Breast epithelium (tissue), 4 donors: ENCODE data around the gene CGREF1. TPM values are rescaled to one million over a fixed set of nuclear protein-coding genes. Genes with fewer than 3 reads are reported as not detected.

Source experiments
- DNase-seq, 2 donors: peaks; one replicate each; pipeline ENCODE4 v3.0.0-alpha.2; 2019; ENCODE audit warnings: low spot score in 2 of 2
- H3K27ac ChIP-seq, 2 donors: fragments of 200-600 bp; sonication (generic) in 1 of 2; one replicate each; pipeline ENCODE4 v1.5.1; 2016 to 2019; ENCODE audit warnings: mild to moderate bottlenecking in 1 of 2
- H3K27me3 ChIP-seq, 2 donors: fragments of 200-600 bp; sonication (generic) in 1 of 2; one replicate each; pipeline versions ENCODE4 v1.5.1 to v1.6.0; 2017 to 2019; ENCODE audit warnings: control low read depth in 1 of 2, mild to moderate bottlenecking in 1 of 2
- H3K36me3 ChIP-seq: fragments of 200-600 bp; one replicate; pipeline ENCODE4 v1.5.1; 2019
- H3K4me1 ChIP-seq, 2 donors: fragments of 200-600 bp; sonication (generic); one replicate each; pipeline ENCODE4 v1.5.1; 2016 to 2019; ENCODE audit warnings: control low read depth in 1 of 2
- H3K4me3 ChIP-seq, 3 donors: fragments of 200-600 bp; sonication (generic); 1 replicate in 2 of 3; 2 replicates in 1 of 3; pipeline ENCODE4 v1.5.1; 2016 to 2019; ENCODE audit warnings: mild to moderate bottlenecking in 3 of 3, moderate library complexity in 2 of 3
- H3K9me3 ChIP-seq, 2 donors: fragments of 200-600 bp; sonication (generic) in 1 of 2; one replicate each; pipeline ENCODE4 v1.5.1; 2016 to 2019; ENCODE audit warnings: control low read depth in 1 of 2
- CTCF ChIP-seq, 3 donors: fragments of 450-650 bp; IDR thresholded peaks; one replicate each; pipeline ENCODE4 v1.5.1; 2016 to 2017; ENCODE audit warnings: antibody characterized with exemption in 3 of 3, mild to moderate bottlenecking in 3 of 3, moderate library complexity in 3 of 3
- POLR2A ChIP-seq: fragments of 450-650 bp; IDR thresholded peaks from one replicate; pipeline ENCODE4 v1.6.1; 2016; ENCODE audit warnings: antibody characterized with exemption, mild to moderate bottlenecking, moderate library complexity
- POLR2AphosphoS5 ChIP-seq, 3 donors: sonication (generic); formaldehyde crosslinking; IDR thresholded peaks; one replicate each; pipeline ENCODE4 v1.6.1; 2017; ENCODE audit warnings: antibody characterized with exemption in 3 of 3
- intact Hi-C: fragments of 100-400 bp; cut with DNase I; formaldehyde crosslinking; loops from one replicate; pipeline ENCODE4 v1.15.1; 2023; ENCODE audit warnings: low total_unique reads
- total RNA-seq, 3 donors: library from RNA; depleted of rRNA; stranded (reverse); fragments of >200 nt; gene quantifications; one replicate each; pipeline ENCODE4 v1.1.0, GENCODE V29; 2016

CGREF1 gene
- total RNA-seq, 3 donors from 2014 or later: 3.2 to 16.4 (median 3.4) TPM

- intact Hi-C loops: loop anchor here (10.0 kb wide), 1 partner anchor 205 kb away; the partner anchor contains the start of gene UCN
- no peak overlapping the region for H3K4me3 ChIP-seq
- peaks cover 0 to 4% of the 10 kb centered on the region in 2 donors for H3K4me1 ChIP-seq
- TF ChIP-seq POLR2AphosphoS5 (IDR thresholded peaks at IDR 0.05): no peak
- no peak for TF ChIP-seq POLR2A
- TF ChIP-seq CTCF (IDR thresholded peaks at IDR 0.05): no peak
- no peaks in the 10 kb centered on the region for H3K27me3 ChIP-seq
- DNase-seq: no peak
- no peaks in the 10 kb centered on the region for H3K36me3 ChIP-seq
- no peak overlapping the region for H3K27ac ChIP-seq
- no peaks in the 10 kb centered on the region for H3K9me3 ChIP-seq
Observed at GRCh38 chr2:27099334-27099955, 19.5 kb downstream of the CGREF1 start.

- Histone ChIP-seq H3K27me3 (no peaks in the 10 kb centered on the region), H3K36me3 (no peaks in the 10 kb centered on the region), H3K4me3 (no peak overlapping the region), H3K4me1 (peaks cover 0 to 4% of the 10 kb centered on the region in 2 donors), H3K9me3 (no peaks in the 10 kb centered on the region), H3K27ac (no peak overlapping the region)
- intact Hi-C loops: loop anchor here (10.0 kb wide), 1 partner anchor 207 kb away; the partner anchor contains the start of gene UCN
- no peak for DNase-seq
- no peak for TF ChIP-seq POLR2A
- no peak for TF ChIP-seq CTCF (IDR thresholded peaks at IDR 0.05)
- TF ChIP-seq POLR2AphosphoS5 (IDR thresholded peaks at IDR 0.05): no peak
Observed at GRCh38 chr2:27097341-27097740, 21.6 kb downstream of the CGREF1 start.

GRCh38 chr2:27096748-27097297 is 22.1 kb downstream of the CGREF1 start:
- H3K27ac ChIP-seq: no peak overlapping the region
- DNase-seq: no peak
- intact Hi-C loops: loop anchor here (10.0 kb wide), 1 partner anchor 208 kb away; the partner anchor contains the start of gene UCN
- H3K4me1 ChIP-seq: peaks cover 0 to 4% of the 10 kb centered on the region in 2 donors
- H3K9me3 ChIP-seq: no peaks in the 10 kb centered on the region
- no peak overlapping the region for H3K4me3 ChIP-seq
- no peaks in the 10 kb centered on the region for H3K36me3 ChIP-seq
- TF ChIP-seq CTCF (IDR thresholded peaks at IDR 0.05) (no peak), POLR2A (no peak), POLR2AphosphoS5 (IDR thresholded peaks at IDR 0.05) (no peak)
- H3K27me3 ChIP-seq: no peaks in the 10 kb centered on the region

GRCh38 chr2:27095745-27096651 is 22.9 kb downstream of the CGREF1 start:
- Histone ChIP-seq H3K36me3 (no peaks in the 10 kb centered on the region), H3K27ac (no peak overlapping the region), H3K4me3 (peak overlapping the region; percentile 19 to 56 (median 40)), H3K4me1 (peaks cover 0 to 4% of the 10 kb centered on the region in 2 donors), H3K27me3 (no peaks in the 10 kb centered on the region), H3K9me3 (no peaks in the 10 kb centered on the region)
- no peak for TF ChIP-seq POLR2AphosphoS5 (IDR thresholded peaks at IDR 0.05)
- no peak for TF ChIP-seq CTCF (IDR thresholded peaks at IDR 0.05)
- no peak for TF ChIP-seq POLR2A
- no peak for DNase-seq
- intact Hi-C loops: loop anchor here (2.0 to 10.0 kb wide), 2 partner anchors 33 to 209 kb away; partner anchors contain the start of gene UCN
